Astrocyte (in vitro differentiated cells and primary cell): ENCODE data around the gene FRMD5. TPM values are rescaled to one million over a fixed set of nuclear protein-coding genes. Genes with fewer than 3 reads are reported as not detected.

ENCODE experiments used
- DNase-seq: peaks from one replicate; pipeline ENCODE4 v3.0.0-alpha.2; 2010; ENCODE audit warnings: low read depth
- FAIRE-seq: peaks from 2 replicates; lab custom pipeline; 2011; peaks lifted over from hg19 to GRCh38; lab: Jason Lieb, UNC
- H2AFZ ChIP-seq: 2 replicates; pipeline ENCODE4 v1.6.0; 2012; ENCODE audit warnings: low read depth, low read length, inconsistent platforms
- H3K27ac ChIP-seq: 2 replicates; pipeline ENCODE4 v1.5.1; 2011; ENCODE audit warnings: low read depth, low read length, inconsistent platforms
- H3K27me3 ChIP-seq: 2 replicates; pipeline ENCODE4 v1.6.0; 2011; ENCODE audit warnings: low read length, inconsistent platforms; ENCODE audit not compliant: insufficient read depth
- H3K36me3 ChIP-seq: 2 replicates; pipeline ENCODE4 v1.5.1; 2011; ENCODE audit warnings: low read length, inconsistent platforms; ENCODE audit not compliant: insufficient read depth
- H3K4me1 ChIP-seq: 2 replicates; pipeline ENCODE4 v1.5.1; 2011; ENCODE audit warnings: low read length, inconsistent platforms; ENCODE audit not compliant: insufficient read depth
- H3K4me2 ChIP-seq: 2 replicates; pipeline ENCODE4 v1.6.0; 2012; ENCODE audit warnings: low read length, inconsistent platforms
- H3K4me3 ChIP-seq: 2 replicates; pipeline ENCODE4 v1.5.1; 2011; ENCODE audit warnings: low read depth, mild to moderate bottlenecking, low read length, inconsistent platforms; ENCODE audit not compliant: insufficient read depth
- H3K79me2 ChIP-seq: 2 replicates; pipeline ENCODE4 v1.6.0; 2012; ENCODE audit warnings: mild to moderate bottlenecking, low read length, inconsistent platforms; ENCODE audit not compliant: insufficient read depth
- H3K9ac ChIP-seq: 2 replicates; pipeline ENCODE4 v1.6.0; 2012; ENCODE audit warnings: mild to moderate bottlenecking, low read length, inconsistent platforms
- H3K9me3 ChIP-seq: 2 replicates; pipeline ENCODE4 v1.5.1; 2012; ENCODE audit warnings: low read depth, mild to moderate bottlenecking, low read length, inconsistent platforms; ENCODE audit not compliant: insufficient read depth
- H4K20me1 ChIP-seq: 2 replicates; pipeline ENCODE4 v1.6.0; 2012; ENCODE audit warnings: low read length, inconsistent platforms; ENCODE audit not compliant: insufficient read depth
- H3K27ac Mint-ChIP-seq: one replicate; pipeline ENCODE4 v1.8.0; 2021; ENCODE audit warnings: mild to moderate bottlenecking, mixed read lengths; ENCODE audit not compliant: unreplicated experiment
- H3K27me3 Mint-ChIP-seq: one replicate; pipeline ENCODE4 v1.8.0; 2021; ENCODE audit warnings: low read depth, mixed read lengths; ENCODE audit not compliant: unreplicated experiment
- H3K36me3 Mint-ChIP-seq: one replicate; pipeline ENCODE4 v1.8.0; 2021; ENCODE audit warnings: low read depth, mixed read lengths; ENCODE audit not compliant: unreplicated experiment
- H3K4me1 Mint-ChIP-seq: one replicate; pipeline ENCODE4 v1.8.0; 2021; ENCODE audit warnings: low read depth, mixed read lengths; ENCODE audit not compliant: unreplicated experiment
- H3K4me3 Mint-ChIP-seq: one replicate; pipeline ENCODE4 v1.8.0; 2021; ENCODE audit warnings: mild to moderate bottlenecking, moderate library complexity, mixed read lengths; ENCODE audit not compliant: unreplicated experiment
- H3K9me3 Mint-ChIP-seq: one replicate; pipeline ENCODE4 v1.8.0; 2021; ENCODE audit warnings: mild to moderate bottlenecking, mixed read lengths; ENCODE audit not compliant: unreplicated experiment
- CTCF ChIP-seq: IDR thresholded peaks from 2 replicates; pipeline ENCODE4 v1.5.1; 2011; ENCODE audit warnings: low read depth, mild to moderate bottlenecking, inconsistent platforms, low read length, moderate library complexity; ENCODE audit not compliant: insufficient read depth
- EZH2 ChIP-seq: IDR thresholded peaks from 2 replicates; pipeline ENCODE4 v1.6.1; 2012; ENCODE audit warnings: mild to moderate bottlenecking, low read length, inconsistent platforms; ENCODE audit not compliant: insufficient read depth
- total RNA-seq: library from RNA; stranded (reverse); gene quantifications from 2 replicates; pipeline ENCODE4 v1.2.1, GENCODE V29; 2021

The FRMD5 gene
- total RNA-seq, 1 donor from 2014 or later, result 19.6 TPM

DNA sequence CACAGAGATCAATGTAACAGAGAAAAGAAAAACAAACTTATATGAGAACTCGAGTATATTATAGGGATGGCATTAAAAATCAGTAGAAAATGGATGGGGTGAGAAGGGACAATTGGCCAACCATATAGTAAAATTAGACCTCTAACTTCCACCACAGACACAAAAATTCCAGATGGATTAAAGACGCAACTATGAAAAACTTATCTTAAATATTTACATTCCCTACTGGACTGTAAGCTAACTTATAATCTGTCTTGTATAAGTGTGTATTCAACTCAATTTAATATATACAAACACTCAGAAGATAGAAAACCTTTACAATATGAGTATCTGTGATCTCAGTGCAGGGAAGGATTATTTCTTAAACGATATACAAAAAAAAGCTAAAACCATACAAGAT is 373.6 kb downstream of the FRMD5 start:
- H3K27me3 ChIP-seq, result no peaks in the 10 kb centered on the region
- H3K4me3 ChIP-seq, result no peak overlapping the region
- H3K9me3 ChIP-seq, result no peaks in the 10 kb centered on the region
- TF ChIP-seq EZH2 (no peak), CTCF (no peak)
- FAIRE-seq, result no peak
- H3K4me2 ChIP-seq, result peak overlapping the region; percentile 20
- H3K4me1 ChIP-seq, result peaks cover 7% of the 10 kb centered on the region
- Mint-ChIP-seq H3K9me3 (no peaks in the 10 kb centered on the region), H3K27ac (peak overlapping the region; percentile 87), H3K4me3 (peak overlapping the region; percentile 68), H3K27me3 (no peaks in the 10 kb centered on the region), H3K36me3 (peaks cover 4% of the 10 kb centered on the region), H3K4me1 (peaks cover 9% of the 10 kb centered on the region)
- no peak for DNase-seq
- H3K79me2 ChIP-seq, result peaks cover 69% of the 10 kb centered on the region
- H3K9ac ChIP-seq, result no peak overlapping the region
- H4K20me1 ChIP-seq, result peaks cover 25% of the 10 kb centered on the region
- H2AFZ ChIP-seq, result no peak overlapping the region
- no peak overlapping the region for H3K27ac ChIP-seq
- peaks cover 10% of the 10 kb centered on the region for H3K36me3 ChIP-seq

Other genes starting within 250 kb of the FRMD5 start
- 71.0 and 75.5 TPM in 2 replicates for gene GOLM2, start 93.4 kb upstream of the FRMD5 start, total RNA-seq
- 39.8 and 40.4 TPM in 2 replicates for gene CTDSPL2, start 232.4 kb upstream of the FRMD5 start, total RNA-seq